ENCODE measurements around the gene SRSF1.
"Not testable (repeated sequence)": the region's sequence is repeated elsewhere in the genome, so short reads cannot be mapped to it uniquely, and the experiment has no call there.

SRSF1 gene

DNA sequence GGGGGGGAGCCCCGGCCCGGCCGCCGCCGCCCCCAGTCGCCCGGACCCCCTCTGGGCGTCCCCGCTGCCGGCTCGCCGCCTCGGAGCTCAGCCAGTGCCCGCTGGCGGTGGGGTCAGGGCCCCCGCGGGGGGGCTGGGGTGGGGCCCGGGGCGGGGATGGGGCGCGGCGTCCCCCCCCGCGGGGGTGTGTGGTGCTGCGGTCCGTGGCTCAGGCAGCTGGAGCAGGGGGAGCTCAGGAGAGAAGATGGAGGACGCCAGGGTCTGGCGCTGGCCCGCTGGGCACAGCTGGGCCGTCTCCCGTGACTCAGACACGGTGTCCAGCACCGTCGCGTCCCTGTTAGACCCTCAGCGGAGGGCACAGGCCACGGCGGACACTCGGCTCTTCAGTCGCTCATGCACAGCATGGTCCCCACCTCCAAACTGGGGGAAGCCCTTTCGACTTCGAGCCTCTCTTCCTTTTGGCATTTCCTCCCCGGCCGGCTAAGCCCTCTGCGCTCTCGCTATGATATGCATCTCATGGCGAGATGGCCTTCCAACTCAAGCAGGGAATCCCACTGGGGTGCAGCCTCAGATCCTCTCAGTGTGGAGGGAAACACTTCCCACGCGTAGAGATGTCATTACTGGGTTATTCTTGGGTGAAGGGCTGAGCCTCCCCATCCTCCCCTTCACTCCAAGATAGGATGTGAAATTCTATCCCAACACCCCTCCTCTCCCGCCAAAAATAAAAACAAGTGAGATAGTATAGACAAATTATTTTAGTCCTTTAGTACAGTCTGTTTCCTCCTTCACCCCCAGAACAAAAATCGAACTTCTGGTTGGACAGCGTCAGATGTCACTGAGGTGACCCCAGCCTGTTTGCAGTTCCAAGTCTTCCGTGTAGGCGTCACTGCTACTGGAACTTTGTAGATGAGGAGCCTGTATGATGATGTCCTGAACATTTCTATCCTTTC, 18.5 kb downstream of the SRSF1 start:
- DNase-seq = peak; percentile 85

GRCh38 chr17:57987581-57988300, 19.3 kb downstream of the SRSF1 start, which contains the start of gene VEZF1:
Gene VEZF1, minus strand, starts transcription at chr17:57988254. Its CDS starts 143 bp downstream, at chr17:57988111.
- peak; percentile 90 for DNase-seq

DNA sequence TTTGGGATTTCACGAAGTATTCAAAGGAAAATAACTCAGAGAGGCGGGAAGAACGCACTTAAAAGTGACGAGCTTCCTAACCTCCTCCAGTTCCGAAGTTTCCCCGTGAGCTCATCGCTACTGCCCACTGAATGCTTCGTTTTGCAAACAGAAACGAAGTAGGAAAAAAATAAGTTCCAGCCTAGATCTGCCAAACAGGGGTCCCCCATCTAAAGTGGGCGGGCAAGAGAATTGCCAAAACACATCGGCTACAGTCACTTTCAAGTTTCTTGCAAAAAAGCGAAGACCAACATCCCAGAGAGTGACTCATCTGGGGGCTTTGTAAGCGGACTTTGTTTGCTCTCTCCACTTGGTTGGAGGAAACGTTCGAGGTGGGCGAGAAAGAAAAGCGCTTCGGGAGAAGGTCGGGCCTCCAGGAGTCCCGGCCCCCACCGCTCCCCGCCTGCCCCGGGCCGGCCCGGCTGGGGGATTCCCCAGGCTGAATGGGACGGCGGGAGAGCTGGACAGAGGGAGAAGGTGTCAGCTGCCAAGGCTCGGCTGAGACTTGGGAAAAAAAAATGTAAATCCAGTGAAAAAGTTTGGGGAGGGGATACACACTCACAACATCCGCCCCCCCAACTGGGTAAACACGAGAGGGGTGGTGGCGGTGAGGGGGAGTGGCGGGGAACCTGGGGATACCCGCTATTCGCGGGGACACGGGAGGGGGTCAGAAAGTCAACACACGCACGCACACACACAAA, 20.0 kb downstream of the SRSF1 start:
- DNase-seq = peak; percentile 83

GRCh38 chr17:57985675-57985974, 21.4 kb downstream of the SRSF1 start:
- DNase-seq = no peak

DNA sequence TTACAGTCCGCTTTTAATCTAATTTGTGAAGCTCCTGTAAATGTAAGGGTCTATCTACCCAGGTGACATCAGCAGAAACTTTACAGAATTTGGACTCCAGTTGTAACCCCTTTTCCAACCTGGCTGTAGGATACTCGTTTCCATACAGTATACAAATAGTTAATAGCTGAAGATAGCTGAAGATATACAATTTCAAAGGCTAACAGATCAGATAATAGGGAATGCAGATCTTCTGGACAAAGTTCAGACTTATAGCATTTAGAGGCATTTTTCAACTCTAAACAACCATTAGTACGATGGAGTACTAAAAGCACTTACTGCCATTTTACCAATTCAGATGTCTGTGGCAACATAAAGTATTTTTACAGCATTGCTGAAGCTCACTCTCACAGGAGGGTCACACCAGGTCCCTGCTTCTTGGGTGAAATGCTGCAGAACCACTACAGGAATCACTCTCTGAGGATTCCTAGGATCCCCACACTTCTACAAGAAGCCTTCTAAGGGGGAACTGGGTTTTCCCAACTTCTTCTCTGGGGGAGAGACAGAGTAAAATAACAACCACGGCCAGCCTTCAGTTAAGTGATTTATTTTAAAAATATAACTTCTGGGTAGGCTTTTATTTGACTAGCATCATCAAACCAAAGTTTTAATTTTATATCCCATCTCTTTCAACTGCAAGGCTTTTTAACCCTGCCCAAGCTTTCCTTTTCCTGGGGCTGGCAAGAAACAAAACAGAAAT, 21.9 kb downstream of the SRSF1 start:
- DNase-seq = no peak

DNA sequence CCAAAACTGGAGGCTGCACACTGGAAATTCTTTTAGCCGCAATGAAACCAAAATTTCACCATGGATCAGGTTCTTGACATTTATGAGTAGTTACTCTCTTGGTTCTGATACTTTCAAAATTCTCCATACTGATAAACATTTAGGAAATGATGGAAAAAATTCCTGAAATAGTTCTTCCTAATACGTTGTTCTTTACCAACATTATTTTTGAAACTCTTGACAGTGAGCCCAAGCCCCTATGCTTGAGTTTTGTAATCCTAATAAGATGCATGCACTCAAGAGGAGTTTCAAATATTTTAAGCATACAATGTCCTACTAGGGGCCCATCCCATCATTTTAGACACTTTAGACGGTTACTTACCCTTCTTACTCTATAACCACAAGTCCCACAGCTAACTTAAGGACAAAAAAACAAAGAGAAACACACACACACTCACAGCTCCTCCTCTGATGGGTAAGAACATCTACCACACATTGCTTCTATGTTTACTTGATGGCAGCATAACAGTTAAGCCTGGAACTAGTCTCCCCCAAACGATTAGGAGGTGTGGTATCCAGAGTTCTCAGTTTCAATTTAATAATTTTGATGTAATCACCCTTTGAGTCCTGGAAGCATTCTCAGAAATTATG, 22.7 kb downstream of the SRSF1 start:
- DNase-seq = no peak

DNA sequence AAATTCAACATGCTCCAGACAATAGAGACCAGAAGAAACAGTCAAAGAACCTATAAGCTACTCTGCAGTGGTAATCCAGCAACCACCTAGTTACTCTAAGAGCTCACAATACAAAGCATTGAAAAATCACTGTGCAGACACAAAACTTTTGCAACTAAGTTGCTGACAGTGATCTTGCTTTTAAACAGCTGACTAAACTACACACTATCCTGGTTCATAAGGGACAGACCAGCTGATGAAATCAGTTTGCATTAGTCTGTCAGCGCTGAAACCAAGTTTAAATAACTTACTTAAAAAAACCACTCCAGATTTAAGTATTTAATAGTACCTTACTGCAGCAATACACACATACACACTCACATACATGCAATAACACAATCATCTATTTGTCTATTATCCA, 23.6 kb downstream of the SRSF1 start:
- DNase-seq = no peak

DNA sequence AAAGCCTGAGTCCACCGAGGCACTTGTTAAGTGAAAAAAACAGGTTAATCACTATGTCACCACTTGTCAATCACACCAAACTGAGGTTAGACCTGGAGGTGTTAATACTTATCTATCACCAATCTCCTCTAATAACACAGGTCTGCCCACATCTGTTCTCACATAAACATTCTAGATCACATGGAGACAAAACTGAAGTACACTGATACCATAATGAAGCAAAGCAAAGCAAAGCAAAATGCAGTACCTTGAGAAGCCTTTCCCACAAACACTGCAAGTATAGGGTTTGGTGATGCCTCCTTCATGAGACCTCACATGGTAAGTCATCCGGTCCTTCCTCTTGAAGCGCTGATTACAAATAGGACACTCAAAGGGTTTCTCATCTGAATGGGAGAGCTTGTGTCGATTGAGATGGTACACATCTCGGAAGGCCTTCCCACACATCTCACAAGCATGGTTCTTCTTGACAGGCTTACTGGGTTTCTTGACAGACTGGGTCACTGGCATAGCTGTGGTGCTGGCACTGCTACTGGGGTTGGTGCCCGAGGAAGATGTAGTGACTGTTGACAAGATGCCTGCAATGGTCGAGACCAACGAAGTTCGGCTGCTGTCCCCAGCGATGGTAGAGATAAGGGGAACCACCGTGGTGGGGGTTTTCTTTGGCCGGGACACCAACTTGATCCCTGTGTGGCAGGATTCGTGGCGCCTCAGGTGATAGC, 24.4 kb downstream of the SRSF1 start:
- no peak for DNase-seq

- no peak for DNase-seq
Observed at GRCh38 chr17:57980522-57980921, 26.5 kb downstream of the SRSF1 start.

DNA sequence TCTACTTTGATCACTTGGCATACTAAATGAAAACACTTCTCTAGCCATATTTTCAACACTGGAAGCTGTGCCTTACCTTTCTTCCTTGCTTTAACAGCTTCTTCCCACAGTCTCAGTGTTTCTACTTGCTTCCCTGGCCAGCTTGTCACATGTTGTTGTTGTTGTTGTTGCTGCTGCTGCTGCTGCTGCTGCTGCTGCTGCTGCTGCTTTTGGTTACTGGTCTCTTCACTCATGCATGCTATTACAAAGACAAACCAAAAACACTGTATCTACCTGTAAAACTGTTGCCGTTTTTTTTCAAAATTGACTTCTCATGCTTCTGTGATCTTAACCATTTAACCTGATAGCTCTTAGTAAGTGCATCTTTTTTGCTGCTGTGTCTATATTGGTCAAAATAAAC, 28.0 kb downstream of the SRSF1 start:
- no peak for DNase-seq

GRCh38 chr17:57976594-57976993, 30.5 kb downstream of the SRSF1 start:
- DNase-seq = no peak

DNA sequence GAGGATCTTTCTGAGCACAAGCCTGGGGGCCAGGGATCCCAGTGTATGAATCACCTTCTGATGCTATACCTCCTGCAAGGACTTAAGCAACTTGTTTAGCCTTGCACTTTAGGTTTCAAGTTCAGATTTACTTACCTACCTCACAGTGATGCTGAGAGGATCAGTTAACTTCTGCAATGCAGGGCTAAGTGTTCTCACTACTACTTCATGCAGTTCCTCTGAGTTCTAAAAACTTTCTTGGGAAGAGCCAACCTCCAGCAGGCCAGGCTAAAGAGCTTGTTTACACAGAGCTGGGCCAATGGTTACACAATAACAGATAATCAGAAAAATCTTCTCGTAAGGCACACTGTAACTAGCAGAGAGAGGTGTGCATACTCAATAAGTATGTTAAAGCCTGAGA, 32.0 kb downstream of the SRSF1 start:
- no peak for DNase-seq

DNA sequence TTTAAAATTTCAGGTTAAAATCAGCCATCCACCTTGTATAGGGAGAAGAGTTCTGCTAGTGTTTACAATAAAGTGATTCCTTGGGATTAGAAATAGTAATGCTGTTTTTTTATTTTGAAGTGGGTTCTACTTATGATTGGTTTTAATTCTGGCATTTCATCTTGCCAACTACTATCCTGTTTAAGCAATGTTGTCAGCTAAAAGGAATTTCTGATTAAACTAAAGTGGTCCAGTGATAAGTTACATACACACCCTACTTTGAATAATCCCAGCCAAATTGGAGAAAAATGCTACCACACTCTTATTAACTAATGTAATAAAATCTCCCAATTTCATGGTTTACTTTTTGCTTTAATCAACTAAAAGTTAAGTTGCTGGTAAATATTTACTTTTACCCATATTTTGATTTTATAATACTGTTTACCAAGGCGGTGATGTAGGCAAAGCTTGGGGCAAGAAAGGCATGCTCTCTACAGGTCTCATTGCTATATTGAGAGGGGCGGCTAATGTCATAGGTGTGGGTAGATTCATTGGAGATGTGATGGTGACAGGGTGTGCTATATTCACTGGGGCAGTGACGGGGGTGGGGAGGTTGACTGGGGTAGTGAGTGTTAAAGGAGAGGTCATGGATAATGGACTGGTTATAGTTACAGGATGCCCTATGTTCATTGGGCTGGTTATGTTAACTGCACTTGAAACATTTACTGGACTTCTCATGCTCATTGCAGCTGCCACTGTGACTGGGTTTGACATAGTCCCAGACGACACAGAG, 32.8 kb downstream of the SRSF1 start:
- DNase-seq = not testable (repeated sequence)

GRCh38 chr17:57972151-57972550, 34.9 kb downstream of the SRSF1 start:
- no peak for DNase-seq

DNA sequence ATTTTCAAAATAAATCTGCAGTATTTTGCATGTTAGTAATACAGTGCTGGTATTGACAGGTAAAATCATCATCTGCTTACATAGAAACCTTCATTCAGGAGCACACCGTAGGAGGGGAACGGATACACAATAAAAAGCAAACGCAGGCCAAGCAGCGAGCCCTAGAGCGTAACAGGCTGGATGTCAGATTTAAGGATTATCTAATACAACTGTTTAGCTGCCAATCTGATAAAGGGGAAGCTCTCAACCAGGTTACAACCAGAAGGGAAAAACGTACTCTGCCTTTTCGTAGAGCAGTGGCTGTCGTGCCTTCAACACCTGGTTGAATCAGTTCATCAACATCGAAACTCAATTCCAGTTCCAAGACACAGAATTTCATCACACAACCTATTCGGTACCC, 35.5 kb downstream of the SRSF1 start:
- no peak for DNase-seq

DNA sequence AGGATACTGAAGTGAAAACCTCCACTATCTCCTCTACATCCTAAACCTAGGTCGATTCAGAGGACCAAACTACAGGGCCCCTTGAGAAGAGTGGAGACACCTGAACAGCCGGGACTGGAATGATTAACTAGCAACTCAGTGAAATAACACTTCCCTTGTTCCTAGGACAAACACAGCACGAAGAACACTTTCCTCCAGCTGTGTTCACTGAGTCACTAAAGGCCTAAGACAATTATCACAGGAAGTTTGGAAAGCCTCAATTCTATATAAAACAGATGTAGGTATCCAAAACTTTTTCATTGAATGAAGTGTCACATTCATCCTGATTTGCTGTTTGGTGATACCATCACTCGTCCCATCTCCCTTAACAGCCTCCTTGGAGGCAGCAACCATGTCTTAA, 36.3 kb downstream of the SRSF1 start:
- peak; percentile 47 for DNase-seq

- no peak for DNase-seq
Observed at GRCh38 chr17:57968456-57968855, 38.6 kb downstream of the SRSF1 start.

DNA sequence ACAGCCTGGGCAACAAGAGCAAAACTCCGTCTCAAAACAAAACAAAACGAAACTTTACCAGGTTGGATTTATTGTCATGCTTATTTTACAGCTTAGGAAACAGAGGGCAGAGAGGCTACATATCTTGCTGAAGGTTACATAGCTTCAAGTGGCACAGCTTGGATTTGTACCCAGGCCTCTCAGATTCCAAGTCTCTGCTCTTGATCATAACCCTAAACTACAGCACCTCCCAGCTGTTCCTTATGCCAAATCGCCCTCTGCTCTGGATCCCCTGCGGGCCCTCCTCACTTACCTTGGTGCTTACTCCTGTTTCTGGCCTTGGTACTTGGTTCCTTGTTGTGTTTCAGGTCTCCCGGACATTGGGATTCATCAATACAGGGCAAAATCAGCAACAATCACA, 40.2 kb downstream of the SRSF1 start:
- no peak for DNase-seq

DNA sequence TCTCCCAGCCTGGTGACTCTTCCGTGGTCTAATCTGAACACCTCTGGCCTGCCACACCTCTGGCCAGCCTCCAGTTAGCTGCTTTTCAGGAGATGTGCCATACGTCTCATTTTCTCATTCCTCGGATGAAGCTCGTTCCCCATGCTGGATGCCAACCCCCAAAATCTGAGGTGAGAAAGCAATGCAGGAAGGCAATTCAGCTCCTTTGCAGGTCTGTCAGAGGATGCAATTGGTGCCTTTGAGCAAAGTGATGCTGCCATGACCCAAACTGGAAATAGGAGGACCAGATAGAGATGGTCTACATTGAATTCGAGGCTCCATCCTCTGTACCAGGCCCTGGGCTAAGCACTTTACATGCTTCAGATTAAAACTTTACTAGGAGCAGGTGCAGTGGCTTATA, 40.8 kb downstream of the SRSF1 start:
- DNase-seq = no peak

DNA sequence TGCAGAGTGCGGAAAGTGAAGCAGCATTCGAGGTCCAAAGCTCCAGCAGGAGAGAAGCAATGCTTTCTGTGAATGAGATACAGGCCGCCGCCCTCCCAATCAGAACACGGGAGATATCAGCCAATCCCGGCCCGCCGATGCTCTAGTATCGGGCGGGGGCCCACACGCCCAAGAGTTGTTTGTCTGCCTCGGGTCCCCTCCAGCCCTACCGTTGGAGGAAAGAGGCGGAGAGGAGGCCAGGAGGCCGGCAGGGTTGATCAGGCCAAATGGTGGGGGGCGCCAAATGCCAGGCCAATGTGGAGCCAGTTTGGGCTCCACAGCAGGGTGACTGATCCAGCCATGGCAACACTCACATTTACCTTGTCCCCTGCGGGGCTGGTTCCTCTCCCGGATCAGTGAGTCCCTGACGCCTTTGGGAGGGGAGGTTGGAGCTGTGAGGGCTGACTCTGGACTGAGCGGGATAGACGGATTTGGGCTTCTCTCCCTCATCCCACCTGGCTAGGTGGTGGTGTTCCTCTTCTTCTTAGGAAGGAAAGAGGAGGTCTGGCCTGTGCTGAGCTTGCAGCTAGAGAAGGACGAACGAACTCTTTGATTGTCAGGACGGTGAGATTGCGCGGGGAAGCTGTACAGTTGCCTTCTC, 41.4 kb downstream of the SRSF1 start:
- DNase-seq = no peak
